DMS79 treated with DMSO at 0.1 percent for 48 hours (cell line): ENCODE results near the gene DNAJC15.
A peak's percentile ranks its signal among the peaks of the same experiment; 100 is the strongest.

ENCODE experiments used
- DNase-seq: peaks from one replicate; lab custom pipeline; 2025; lab: John Stamatoyannopoulos, UW

The DNAJC15 gene

GRCh38 chr13:43023289-43023963 is at the start of gene DNAJC15:
Gene DNAJC15, plus strand, starts transcription at chr13:43023586. Its CDS starts 41 bp downstream, at chr13:43023627.
- DNase-seq: no peak

DNA sequence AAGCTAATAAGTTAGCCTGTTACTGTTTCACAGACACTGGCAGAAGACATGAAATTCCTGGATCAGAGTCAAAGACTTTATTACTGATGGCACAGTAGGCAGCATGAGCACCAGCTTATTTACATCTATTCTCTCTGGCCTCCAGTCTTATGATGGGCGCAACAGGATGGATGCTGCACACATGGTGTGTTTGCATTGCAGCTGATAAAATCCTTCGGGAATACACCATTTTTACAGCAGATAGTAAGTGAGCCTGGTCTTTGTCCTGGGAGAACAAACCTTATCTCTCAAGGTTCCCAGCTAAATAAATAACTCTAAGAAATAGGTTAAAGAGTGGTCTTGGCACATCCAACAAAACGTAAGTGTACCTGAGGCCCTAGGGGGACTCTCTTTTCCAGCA is 47.3 kb upstream of the DNAJC15 start:
- no peak for DNase-seq

DNA sequence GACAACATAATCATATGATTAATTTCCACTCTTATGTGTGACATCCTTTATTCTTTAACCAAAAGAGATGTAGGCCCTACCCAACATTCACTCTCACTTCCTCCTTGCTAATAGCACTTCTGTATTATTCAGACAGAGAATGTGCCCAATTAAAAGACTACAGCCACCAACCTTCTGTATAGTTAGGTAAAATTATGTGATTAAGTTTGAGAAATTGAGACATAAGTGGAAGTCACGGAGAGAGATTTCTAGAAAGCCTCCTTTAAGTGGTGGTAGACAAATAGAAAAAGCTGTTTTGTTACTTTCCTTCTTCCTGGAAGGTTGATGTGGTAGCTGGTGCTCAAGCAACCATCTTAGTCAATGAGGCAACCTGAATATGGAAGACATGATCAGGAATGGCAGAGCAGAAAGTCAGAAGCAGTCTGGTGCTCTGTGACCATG is 46.1 kb upstream of the DNAJC15 start:
- DNase-seq: no peak

GRCh38 chr13:42981317-42981716 is 42.1 kb upstream of the DNAJC15 start:
- no peak for DNase-seq

GRCh38 chr13:42981853-42982252 is 41.5 kb upstream of the DNAJC15 start:
- no peak for DNase-seq

DNA sequence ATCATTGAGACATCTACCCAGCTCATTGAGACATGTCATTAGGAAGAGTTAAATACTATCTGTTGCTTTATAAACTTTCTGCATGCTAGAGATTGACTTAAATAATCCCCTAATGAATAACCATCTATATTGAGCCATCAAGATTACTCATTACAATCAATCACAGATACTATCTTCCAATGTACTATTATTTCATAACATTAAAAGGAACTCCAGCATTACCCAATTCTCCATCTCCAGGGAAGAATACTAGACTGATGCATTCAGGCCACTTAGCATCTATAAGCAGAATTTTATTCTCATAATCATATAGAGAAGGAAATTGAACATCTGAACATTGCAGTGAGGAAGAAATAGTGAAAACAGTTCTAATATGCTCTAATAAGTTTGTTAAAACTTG is 39.4 kb upstream of the DNAJC15 start:
- no peak for DNase-seq

GRCh38 chr13:42984691-42985090 is 38.7 kb upstream of the DNAJC15 start:
- no peak for DNase-seq

DNA sequence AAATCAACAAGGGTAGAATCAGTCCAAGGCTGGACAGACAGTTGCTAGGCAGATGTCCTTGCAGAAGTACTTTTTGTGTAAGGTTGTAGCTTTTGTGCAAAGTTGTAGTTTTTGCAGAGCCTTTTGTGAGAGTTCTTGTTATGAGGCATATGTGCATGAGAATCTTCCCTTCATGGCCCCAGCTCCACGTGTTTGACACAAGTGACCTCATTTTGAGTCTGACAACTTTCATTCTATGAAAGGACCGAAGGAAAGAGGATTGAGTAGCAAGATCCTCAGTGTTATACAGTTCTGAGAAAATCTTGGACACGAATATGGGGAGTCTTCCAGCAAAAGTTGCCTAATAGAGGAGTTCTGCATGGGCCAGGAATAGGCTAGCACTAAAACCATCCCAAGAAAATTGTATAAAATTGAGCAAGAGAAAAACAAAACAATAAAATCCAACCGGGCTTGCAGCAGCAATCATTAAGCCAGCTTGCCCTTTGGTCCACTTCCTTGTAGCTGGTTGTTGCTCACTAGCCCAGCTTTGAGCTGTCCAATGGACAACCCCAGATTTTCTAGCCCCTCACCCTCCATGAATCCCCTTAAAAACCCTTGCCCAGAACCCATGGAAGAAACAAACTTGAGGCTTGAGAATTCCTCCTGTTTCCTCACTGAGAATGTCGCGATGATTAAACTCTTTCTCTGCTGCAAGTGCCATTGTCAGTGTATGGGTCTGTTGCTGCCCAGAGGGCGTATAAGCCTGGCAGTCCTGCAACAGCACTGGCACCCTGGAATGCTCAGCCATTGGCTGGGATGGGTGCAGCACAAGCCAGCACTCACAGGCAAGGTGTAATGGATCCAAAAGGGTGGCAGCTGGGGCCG is 37.8 kb upstream of the DNAJC15 start:
- no peak for DNase-seq

GRCh38 chr13:42986176-42986574 is 37.2 kb upstream of the DNAJC15 start:
- no peak for DNase-seq

GRCh38 chr13:42990291-42991232 is 32.8 kb upstream of the DNAJC15 start:
- DNase-seq: peak; percentile 41

DNA sequence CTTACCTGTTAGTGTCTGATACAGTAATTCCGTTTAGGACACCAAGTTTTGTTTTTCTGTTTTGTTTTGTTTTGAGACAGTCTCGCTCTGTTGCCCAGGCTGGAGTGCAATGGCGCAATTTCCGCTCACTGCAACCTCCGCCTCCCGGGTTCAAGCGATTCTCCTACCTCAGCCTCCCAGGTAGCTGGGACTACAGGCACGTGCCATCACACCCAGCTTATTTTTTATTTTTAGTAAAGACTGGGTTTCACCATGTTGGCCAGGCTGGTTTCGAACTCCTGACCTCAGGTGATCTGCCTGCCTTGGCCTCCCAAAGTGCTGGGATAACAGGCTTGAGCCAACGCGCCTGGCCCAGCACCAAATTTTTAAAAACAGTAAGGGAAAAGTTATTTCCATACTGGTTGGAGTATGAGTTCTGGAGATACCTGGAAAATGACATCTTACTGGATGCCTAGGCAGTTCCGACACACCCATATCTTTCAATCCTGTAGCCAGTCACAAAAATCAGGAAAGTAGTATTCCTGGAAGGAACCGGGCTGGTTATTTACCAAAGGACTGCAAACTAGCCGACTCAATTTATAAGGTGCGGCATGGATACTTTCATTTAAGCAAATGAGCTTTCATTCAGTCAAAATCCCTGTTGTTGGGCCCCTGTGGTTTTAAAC is 32.0 kb upstream of the DNAJC15 start:
- peak; percentile 49 for DNase-seq

- peak; percentile 23 for DNase-seq
Observed at GRCh38 chr13:42991898-42992763, 31.3 kb upstream of the DNAJC15 start, which contains the start of gene EPSTI1. Gene EPSTI1, minus strand, starts transcription at chr13:42992241. Its CDS starts 76 bp downstream, at chr13:42992165.

- no peak for DNase-seq
Observed at GRCh38 chr13:42992764-42993122, 30.6 kb upstream of the DNAJC15 start.

DNA sequence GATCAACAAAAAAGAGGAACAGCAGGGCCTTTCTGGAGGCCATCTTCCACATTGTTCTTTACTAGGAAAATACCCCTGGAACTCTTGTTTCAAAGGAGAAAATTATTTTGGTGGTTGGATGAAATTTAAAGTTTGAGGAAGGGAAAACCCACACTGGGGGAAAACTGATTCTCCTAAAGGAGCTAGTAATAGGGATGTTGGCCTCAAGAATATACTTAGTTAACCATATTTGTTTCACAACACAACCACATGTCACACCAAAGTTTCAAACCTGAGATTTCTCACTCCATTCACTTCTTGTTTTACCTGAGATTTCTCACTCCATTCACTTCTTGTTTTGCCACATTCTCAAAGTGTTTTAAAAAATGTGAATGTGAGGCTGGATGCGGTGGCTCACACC is 28.5 kb upstream of the DNAJC15 start:
- DNase-seq: no peak

DNA sequence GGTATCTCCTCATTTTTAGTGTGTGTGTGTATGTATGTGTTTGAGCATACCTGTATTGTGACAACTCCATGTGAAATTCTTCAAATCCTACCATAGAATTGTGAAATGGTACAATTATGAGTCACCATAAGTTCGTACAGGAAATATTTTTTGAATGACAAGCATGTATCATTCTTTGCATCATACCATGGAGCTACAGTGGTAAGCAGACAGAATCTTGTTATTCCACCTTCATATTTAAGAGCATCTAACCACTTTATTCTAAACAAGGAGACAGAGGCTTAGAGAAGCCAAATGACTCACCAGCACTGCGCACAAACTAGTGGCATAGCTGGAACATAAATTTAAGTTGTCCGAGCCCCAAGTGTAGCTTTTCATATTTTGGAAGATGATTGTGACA is 26.8 kb upstream of the DNAJC15 start:
- no peak for DNase-seq

- DNase-seq: no peak
Observed at GRCh38 chr13:42997381-42997780, 26.0 kb upstream of the DNAJC15 start.

GRCh38 chr13:42999491-42999890 is 23.9 kb upstream of the DNAJC15 start:
- no peak for DNase-seq

GRCh38 chr13:43000676-43001075 is 22.7 kb upstream of the DNAJC15 start:
- DNase-seq: no peak

DNA sequence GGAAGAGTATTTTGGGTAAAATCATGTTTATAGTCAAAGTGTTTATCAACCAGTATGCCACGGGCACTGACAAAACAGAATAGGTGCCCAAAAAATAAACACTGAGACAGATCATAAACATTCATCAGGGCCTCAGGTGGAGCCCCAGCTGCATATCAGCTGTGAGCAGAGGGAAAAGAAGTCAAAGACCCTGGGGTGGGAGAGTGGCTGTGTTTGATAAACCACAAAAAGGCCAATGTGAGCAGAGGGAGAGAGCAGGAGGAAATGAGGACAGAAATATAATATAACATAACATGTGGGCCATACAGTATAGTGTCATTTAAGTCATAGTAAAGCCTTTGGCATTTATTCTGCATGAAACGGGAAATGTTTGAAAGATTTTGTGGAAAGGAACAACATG is 21.4 kb upstream of the DNAJC15 start:
- DNase-seq: no peak

DNA sequence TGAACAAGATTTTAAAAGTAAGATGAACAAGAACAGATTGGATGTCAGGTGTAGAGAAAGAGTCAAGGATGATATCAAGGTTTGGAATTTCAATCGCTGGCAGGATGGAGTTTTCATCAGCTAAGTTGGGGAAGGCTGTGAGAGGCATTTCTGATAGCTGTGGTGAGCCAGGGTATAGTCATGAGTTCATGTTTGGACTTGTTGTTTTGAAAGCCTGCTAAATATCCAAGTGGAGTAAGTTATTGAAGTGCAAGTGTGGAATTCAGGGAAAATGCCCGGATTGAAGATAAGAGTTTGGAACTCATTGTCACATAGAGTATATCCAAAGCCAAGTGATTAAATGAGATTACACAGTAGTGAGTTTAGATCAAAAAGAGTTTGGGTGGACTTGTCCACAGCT is 20.4 kb upstream of the DNAJC15 start:
- DNase-seq: no peak

- no peak for DNase-seq
Observed at GRCh38 chr13:43003729-43004128, 19.7 kb upstream of the DNAJC15 start.
